Fibroblast of skin of right biceps (primary cell): ENCODE data around the gene IKBKG.
"Not testable (repeated sequence)": the region's sequence is repeated elsewhere in the genome, so short reads cannot be mapped to it uniquely, and the experiment has no call there.

Source experiments
- DNase-seq: peaks from one replicate; pipeline ENCODE4 v3.0.0-alpha.2; 2013

IKBKG gene

GRCh38 chrX:154607976-154608375 is 60.6 kb downstream of the IKBKG start:
- DNase-seq: not testable (repeated sequence)

DNA sequence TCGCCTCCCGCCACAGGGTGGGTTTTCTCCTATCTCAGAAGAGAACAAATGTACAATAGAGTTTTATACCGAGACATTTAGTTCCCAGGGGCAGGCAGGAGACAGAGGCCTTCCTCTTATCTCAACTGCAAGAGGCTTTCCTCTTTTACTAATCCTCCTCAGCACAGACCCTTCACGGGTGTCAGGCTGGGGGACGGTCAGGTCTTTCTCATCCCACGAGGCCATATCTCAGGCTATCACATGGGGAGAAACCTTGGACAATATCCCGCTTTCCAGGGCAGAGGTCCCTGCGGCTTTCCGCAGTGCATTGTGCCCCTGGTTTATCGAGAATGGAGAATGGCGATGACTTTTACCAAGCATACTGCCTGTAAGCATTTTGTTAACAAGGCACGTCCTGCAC is 61.4 kb downstream of the IKBKG start:
- not testable (repeated sequence) for DNase-seq

DNA sequence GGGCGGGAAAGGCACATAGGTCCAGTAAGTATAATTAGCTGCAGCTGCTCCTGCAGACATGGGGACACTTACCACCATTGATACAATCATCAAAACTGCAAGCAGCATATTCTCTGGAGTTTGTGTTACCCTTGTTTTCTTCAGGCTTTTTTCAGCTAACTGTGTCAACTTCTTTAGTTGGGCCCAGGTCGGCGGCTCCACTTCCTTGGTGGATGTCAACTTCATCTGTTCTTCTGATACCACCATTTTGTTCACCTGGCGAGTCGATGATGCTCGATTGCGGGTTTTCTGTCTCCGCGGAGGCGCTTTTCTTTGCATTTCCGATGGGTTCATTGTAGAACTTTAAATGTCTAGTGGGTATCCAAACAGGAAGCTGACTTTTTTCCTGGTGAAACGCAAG is 63.7 kb downstream of the IKBKG start:
- not testable (repeated sequence) for DNase-seq

DNA sequence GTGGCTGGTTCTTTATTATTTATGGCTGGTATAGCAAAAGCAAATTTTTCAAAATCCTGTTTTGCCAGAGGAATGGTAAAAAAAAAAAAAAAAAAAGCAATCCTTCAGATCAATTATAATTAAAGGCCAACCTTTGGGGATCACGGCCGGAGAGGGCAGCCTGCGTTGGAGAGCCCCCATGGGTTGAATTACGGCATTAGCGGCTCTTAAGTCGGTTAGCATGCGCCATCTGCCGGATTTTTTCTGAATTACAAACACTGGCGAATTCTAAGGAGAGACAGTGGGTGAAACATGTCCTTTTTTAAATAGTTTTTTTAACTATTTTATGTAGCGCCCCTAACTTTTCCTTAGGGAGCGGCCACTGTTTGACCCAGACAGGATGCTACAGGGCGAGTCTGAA is 66.2 kb downstream of the IKBKG start:
- not testable (repeated sequence) for DNase-seq
